Esophagus squamous epithelium (tissue), 4 donors: ENCODE measurements around the gene CCT7.

ENCODE experiments used
- POLR2A ChIP-seq, 4 donors: fragments of 450-650 bp; IDR thresholded peaks; one replicate each; pipeline ENCODE4 v1.6.1; 2017; ENCODE audit warnings: antibody characterized with exemption in 4 of 4, mild to moderate bottlenecking in 4 of 4, moderate library complexity in 3 of 4
- TF ChIP-seq, protein P1 (sequence below), 6 experiments: fragments of 450-650 bp in 4 of 6; fragments of 200-600 bp in 2 of 6; sonication (generic) in 2 of 6; IDR thresholded peaks; one replicate each; pipeline ENCODE4 v1.5.1; 2016 to 2019; ENCODE audit warnings: antibody characterized with exemption in 6 of 6, mild to moderate bottlenecking in 4 of 6, moderate library complexity in 4 of 6

DNA sequence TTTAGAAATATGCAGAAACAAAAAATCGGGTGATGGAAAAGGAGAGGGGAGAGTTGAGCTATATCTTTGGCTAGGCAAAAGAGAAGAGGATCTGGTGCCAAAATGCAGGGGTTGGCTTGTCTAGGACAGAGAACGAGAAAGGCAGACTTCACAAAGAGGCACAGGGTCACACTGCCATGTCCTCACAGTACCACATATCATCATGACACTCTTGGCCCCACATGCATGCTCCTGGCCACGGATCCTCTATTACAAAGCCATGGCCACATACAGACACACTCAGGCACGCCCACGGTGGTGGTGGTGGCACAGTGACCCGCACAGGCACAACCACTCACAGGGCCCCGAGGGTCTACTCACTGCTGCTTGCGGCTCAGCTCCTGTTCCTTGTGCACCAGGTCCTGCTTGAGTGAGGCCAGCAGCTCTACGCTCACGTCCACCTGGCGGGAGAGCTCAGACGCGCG is 34.3 kb downstream of the CCT7 start:
- TF ChIP-seq, protein P1, sequence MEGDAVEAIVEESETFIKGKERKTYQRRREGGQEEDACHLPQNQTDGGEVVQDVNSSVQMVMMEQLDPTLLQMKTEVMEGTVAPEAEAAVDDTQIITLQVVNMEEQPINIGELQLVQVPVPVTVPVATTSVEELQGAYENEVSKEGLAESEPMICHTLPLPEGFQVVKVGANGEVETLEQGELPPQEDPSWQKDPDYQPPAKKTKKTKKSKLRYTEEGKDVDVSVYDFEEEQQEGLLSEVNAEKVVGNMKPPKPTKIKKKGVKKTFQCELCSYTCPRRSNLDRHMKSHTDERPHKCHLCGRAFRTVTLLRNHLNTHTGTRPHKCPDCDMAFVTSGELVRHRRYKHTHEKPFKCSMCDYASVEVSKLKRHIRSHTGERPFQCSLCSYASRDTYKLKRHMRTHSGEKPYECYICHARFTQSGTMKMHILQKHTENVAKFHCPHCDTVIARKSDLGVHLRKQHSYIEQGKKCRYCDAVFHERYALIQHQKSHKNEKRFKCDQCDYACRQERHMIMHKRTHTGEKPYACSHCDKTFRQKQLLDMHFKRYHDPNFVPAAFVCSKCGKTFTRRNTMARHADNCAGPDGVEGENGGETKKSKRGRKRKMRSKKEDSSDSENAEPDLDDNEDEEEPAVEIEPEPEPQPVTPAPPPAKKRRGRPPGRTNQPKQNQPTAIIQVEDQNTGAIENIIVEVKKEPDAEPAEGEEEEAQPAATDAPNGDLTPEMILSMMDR (IDR thresholded peaks at IDR 0.05): no peak
- no peak for TF ChIP-seq POLR2A (IDR thresholded peaks at IDR 0.05)
